Karpas-422 (cell line): ENCODE results near the gene PYHIN1. TPM values are rescaled to one million over a fixed set of nuclear protein-coding genes. Genes with fewer than 3 reads are reported as not detected.

ENCODE experiments used
- DNase-seq: peaks from one replicate; pipeline ENCODE4 v3.0.0-alpha.2; 2015
- H2AFZ ChIP-seq: fragments of 200-600 bp; sonication (generic); 2 replicates; pipeline ENCODE4 v1.6.1; 2014; ENCODE audit warnings: antibody characterized with exemption, low read length, mixed read lengths
- H3K27ac ChIP-seq: fragments of 200-600 bp; sonication (generic); 2 replicates; pipeline ENCODE4 v1.5.1; 2014; ENCODE audit warnings: mild to moderate bottlenecking, low read length, moderate library complexity
- H3K27me3 ChIP-seq: fragments of 200-600 bp; sonication (generic); 2 replicates; pipeline ENCODE4 v1.6.1; 2014; ENCODE audit warnings: low read length, mixed read lengths
- H3K36me3 ChIP-seq: fragments of 200-600 bp; sonication (generic); 2 replicates; pipeline ENCODE4 v1.6.1; 2014; ENCODE audit warnings: low read length, mixed read lengths; ENCODE audit not compliant: insufficient read depth
- H3K4me1 ChIP-seq: fragments of 200-600 bp; sonication (generic); 2 replicates; pipeline ENCODE4 v1.6.1; 2014; ENCODE audit warnings: mild to moderate bottlenecking, low read length, mixed read lengths
- H3K4me2 ChIP-seq: fragments of 200-600 bp; sonication (generic); 2 replicates; pipeline ENCODE4 v1.6.1; 2014; ENCODE audit warnings: low read length, low read depth, mild to moderate bottlenecking; ENCODE audit not compliant: poor library complexity, severe bottlenecking
- H3K4me3 ChIP-seq: fragments of 200-600 bp; sonication (generic); 2 replicates; pipeline ENCODE4 v1.5.1; 2014; ENCODE audit warnings: mild to moderate bottlenecking, antibody characterized with exemption, low read length, mixed read lengths
- H3K79me2 ChIP-seq: fragments of 200-600 bp; sonication (generic); 2 replicates; pipeline ENCODE4 v1.6.1; 2014; ENCODE audit warnings: mild to moderate bottlenecking, low read length, mixed read lengths
- H3K9ac ChIP-seq: fragments of 200-600 bp; sonication (generic); 2 replicates; pipeline ENCODE4 v1.6.0; 2014; ENCODE audit warnings: low read length
- H3K9me2 ChIP-seq: fragments of 200-600 bp; sonication (generic), shearing (Covaris generic); replicated peaks from 2 replicates; pipeline ENCODE4 v1.6.0; 2014; ENCODE audit warnings: mild to moderate bottlenecking, low read length, moderate library complexity; ENCODE audit not compliant: insufficient read depth
- H3K9me3 ChIP-seq: fragments of 300-700, 200-600 bp; sonication (generic); 2 replicates; pipeline ENCODE4 v1.6.1; 2014; ENCODE audit warnings: low read length, mixed read lengths
- H4K20me1 ChIP-seq: fragments of 200-600 bp; sonication (generic); 2 replicates; pipeline ENCODE4 v1.6.1; 2014; ENCODE audit warnings: mild to moderate bottlenecking, antibody characterized with exemption, low read length, low read depth; ENCODE audit not compliant: insufficient read depth
- total RNA-seq: library from RNA; depleted of rRNA; stranded (reverse); fragments of >200 nt; shearing (Covaris generic); gene quantifications from 2 replicates; pipeline ENCODE4 v1.2.3, GENCODE V29; 2014; ENCODE audit warnings: low replicate concordance

Gene PYHIN1
- total RNA-seq, 1 experiment from 2014 or later, result not detected

- H3K4me3 ChIP-seq, result no peak overlapping the region
These were observed 53.0 kb downstream of the PYHIN1 start for GRCh38 chr1:158984386-158984785.

GRCh38 chr1:158989424-158989823 is 58.1 kb downstream of the PYHIN1 start:
- no peaks in the 10 kb centered on the region for H3K9me2 ChIP-seq
- no peak overlapping the region for H3K9ac ChIP-seq
- no peak overlapping the region for H3K27ac ChIP-seq
- H3K4me1 ChIP-seq, result no peaks in the 10 kb centered on the region
- no peaks in the 10 kb centered on the region for H3K9me3 ChIP-seq
- DNase-seq, result no peak
- no peaks in the 10 kb centered on the region for H3K27me3 ChIP-seq
- no peaks in the 10 kb centered on the region for H4K20me1 ChIP-seq
- H3K4me2 ChIP-seq, result no peak overlapping the region
- H3K36me3 ChIP-seq, result no peaks in the 10 kb centered on the region
- H3K79me2 ChIP-seq, result no peaks in the 10 kb centered on the region
- no peak overlapping the region for H3K4me3 ChIP-seq
- no peak overlapping the region for H2AFZ ChIP-seq

More at GRCh38 chr1:158984386-158984785, 53.0 kb downstream of the PYHIN1 start:
- Histone ChIP-seq H4K20me1 (no peaks in the 10 kb centered on the region), H3K9me3 (no peaks in the 10 kb centered on the region), H3K9me2 (no peaks in the 10 kb centered on the region), H3K36me3 (no peaks in the 10 kb centered on the region), H3K4me2 (no peak overlapping the region), H3K9ac (no peak overlapping the region), H3K79me2 (no peaks in the 10 kb centered on the region), H2AFZ (no peak overlapping the region), H3K4me1 (no peaks in the 10 kb centered on the region), H3K27ac (no peak overlapping the region), H3K27me3 (no peaks in the 10 kb centered on the region)
- DNase-seq, result no peak

DNA sequence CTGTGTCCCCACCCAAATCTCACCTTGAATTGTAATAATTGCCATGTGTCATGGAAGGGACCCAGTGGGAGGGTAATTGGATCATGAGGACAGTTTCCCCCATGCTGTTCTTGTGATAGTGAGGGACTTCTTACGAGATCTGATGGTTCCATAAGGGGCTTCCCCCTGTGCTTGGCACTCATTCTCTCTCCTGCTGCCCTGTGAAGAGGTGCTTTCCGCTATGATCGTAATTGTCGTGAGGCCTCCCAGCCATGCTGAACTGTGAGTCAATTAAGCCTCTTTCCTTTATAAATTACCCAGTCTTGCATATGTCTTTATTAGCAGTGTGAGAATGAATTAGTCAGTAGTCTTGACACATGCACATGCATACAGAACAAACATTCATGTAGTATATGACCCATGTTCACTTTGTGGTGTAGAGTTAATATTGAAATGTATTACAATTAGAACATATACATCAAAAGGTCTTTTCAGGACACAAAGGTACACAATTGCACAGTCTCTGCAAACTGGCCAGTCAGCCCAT is 61.5 kb downstream of the PYHIN1 start:
- H3K9ac ChIP-seq, result no peak overlapping the region
- H3K9me3 ChIP-seq, result no peaks in the 10 kb centered on the region
- no peaks in the 10 kb centered on the region for H3K79me2 ChIP-seq
- H4K20me1 ChIP-seq, result no peaks in the 10 kb centered on the region
- H3K36me3 ChIP-seq, result no peaks in the 10 kb centered on the region
- no peak overlapping the region for H3K4me3 ChIP-seq
- H3K4me2 ChIP-seq, result no peak overlapping the region
- no peaks in the 10 kb centered on the region for H3K4me1 ChIP-seq
- no peaks in the 10 kb centered on the region for H3K27me3 ChIP-seq
- H3K9me2 ChIP-seq, result no peaks in the 10 kb centered on the region
- DNase-seq, result no peak
- no peak overlapping the region for H3K27ac ChIP-seq
- H2AFZ ChIP-seq, result no peak overlapping the region

DNA sequence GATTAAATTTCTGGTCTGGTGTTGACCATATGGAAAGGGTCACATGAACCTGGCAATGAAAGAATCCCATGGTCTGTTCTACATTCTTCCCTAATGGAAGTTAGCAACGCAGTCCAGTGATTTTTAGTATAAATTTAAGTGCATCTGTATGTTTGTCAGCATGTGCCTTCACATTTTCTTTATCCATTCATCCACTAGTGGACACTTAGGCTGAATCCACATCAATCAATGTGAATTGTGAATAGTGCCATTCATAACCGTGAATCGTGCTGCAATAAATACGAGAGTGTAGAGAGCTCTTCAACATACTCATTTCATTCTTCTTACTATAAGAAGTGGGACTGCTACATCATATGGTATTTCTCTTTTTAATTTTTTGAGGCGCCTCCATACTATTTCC is 65.6 kb downstream of the PYHIN1 start:
- Histone ChIP-seq H3K9me3 (no peaks in the 10 kb centered on the region), H3K4me2 (no peak overlapping the region), H3K27me3 (no peaks in the 10 kb centered on the region), H3K9ac (no peak overlapping the region), H3K27ac (no peak overlapping the region), H4K20me1 (no peaks in the 10 kb centered on the region), H3K79me2 (no peaks in the 10 kb centered on the region), H3K9me2 (no peaks in the 10 kb centered on the region), H3K4me1 (0 out of 2 replicates have a peak, but pooled peaks cover 3% of the 10 kb centered on the region), H3K4me3 (no peak overlapping the region), H3K36me3 (no peaks in the 10 kb centered on the region), H2AFZ (no peak overlapping the region)
- no peak for DNase-seq

- no peaks in the 10 kb centered on the region for H3K9me3 ChIP-seq
- no peaks in the 10 kb centered on the region for H4K20me1 ChIP-seq
- H3K4me1 ChIP-seq, result 0 out of 2 replicates have a peak, but pooled peaks cover 3% of the 10 kb centered on the region
- H3K27ac ChIP-seq, result no peak overlapping the region
- no peak overlapping the region for H2AFZ ChIP-seq
- DNase-seq, result no peak
- no peaks in the 10 kb centered on the region for H3K79me2 ChIP-seq
- H3K27me3 ChIP-seq, result no peaks in the 10 kb centered on the region
- no peak overlapping the region for H3K9ac ChIP-seq
- no peak overlapping the region for H3K4me2 ChIP-seq
- H3K36me3 ChIP-seq, result no peaks in the 10 kb centered on the region
- H3K4me3 ChIP-seq, result no peak overlapping the region
- no peaks in the 10 kb centered on the region for H3K9me2 ChIP-seq
These were observed 66.9 kb downstream of the PYHIN1 start for GRCh38 chr1:158998037-158998780.

- H3K4me1 ChIP-seq, result 0 out of 2 replicates have a peak, but pooled peaks cover 3% of the 10 kb centered on the region
- H3K9me3 ChIP-seq, result no peaks in the 10 kb centered on the region
- no peak overlapping the region for H3K9ac ChIP-seq
- no peaks in the 10 kb centered on the region for H3K79me2 ChIP-seq
- H3K27me3 ChIP-seq, result no peaks in the 10 kb centered on the region
- H4K20me1 ChIP-seq, result no peaks in the 10 kb centered on the region
- no peak overlapping the region for H2AFZ ChIP-seq
- no peaks in the 10 kb centered on the region for H3K9me2 ChIP-seq
- peak; percentile 86 for DNase-seq
- H3K27ac ChIP-seq, result no peak overlapping the region
- H3K4me2 ChIP-seq, result no peak overlapping the region
- H3K36me3 ChIP-seq, result no peaks in the 10 kb centered on the region
- no peak overlapping the region for H3K4me3 ChIP-seq
These were observed 67.4 kb downstream of the PYHIN1 start for GRCh38 chr1:158998781-158999161.

GRCh38 chr1:158999316-159000069 is 68.1 kb downstream of the PYHIN1 start:
- H3K9me2 ChIP-seq, result no peaks in the 10 kb centered on the region
- no peak overlapping the region for H2AFZ ChIP-seq
- H3K27me3 ChIP-seq, result no peaks in the 10 kb centered on the region
- H3K4me3 ChIP-seq, result no peak overlapping the region
- H4K20me1 ChIP-seq, result no peaks in the 10 kb centered on the region
- no peak overlapping the region for H3K4me2 ChIP-seq
- H3K9ac ChIP-seq, result no peak overlapping the region
- H3K27ac ChIP-seq, result no peak overlapping the region
- no peaks in the 10 kb centered on the region for H3K79me2 ChIP-seq
- no peaks in the 10 kb centered on the region for H3K9me3 ChIP-seq
- 0 out of 2 replicates have a peak, but pooled peaks cover 3% of the 10 kb centered on the region for H3K4me1 ChIP-seq
- no peak for DNase-seq
- H3K36me3 ChIP-seq, result no peaks in the 10 kb centered on the region

DNA sequence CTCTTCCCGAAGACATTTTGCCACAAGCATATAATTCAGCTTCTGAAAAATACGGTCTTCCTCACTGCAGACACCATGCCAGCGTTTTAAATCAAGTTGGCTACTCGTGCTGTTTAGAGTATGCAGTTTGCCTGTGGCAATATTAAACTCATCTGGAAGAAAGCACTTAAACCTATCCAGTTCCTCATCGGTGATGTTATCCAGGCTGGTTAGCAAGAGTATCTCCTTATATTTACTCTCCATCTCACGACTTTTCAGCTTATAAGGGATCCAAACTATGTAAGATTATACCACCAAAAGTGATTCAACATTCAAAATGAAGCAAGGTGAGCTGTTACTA is 68.7 kb downstream of the PYHIN1 start:
- 0 out of 2 replicates have a peak, but pooled peaks cover 3% of the 10 kb centered on the region for H3K4me1 ChIP-seq
- no peaks in the 10 kb centered on the region for H3K79me2 ChIP-seq
- H3K36me3 ChIP-seq, result no peaks in the 10 kb centered on the region
- H3K4me3 ChIP-seq, result no peak overlapping the region
- no peak for DNase-seq
- no peaks in the 10 kb centered on the region for H3K27me3 ChIP-seq
- no peaks in the 10 kb centered on the region for H3K9me2 ChIP-seq
- no peaks in the 10 kb centered on the region for H4K20me1 ChIP-seq
- no peak overlapping the region for H3K27ac ChIP-seq
- no peak overlapping the region for H2AFZ ChIP-seq
- H3K9ac ChIP-seq, result no peak overlapping the region
- no peak overlapping the region for H3K4me2 ChIP-seq
- H3K9me3 ChIP-seq, result no peaks in the 10 kb centered on the region
